ENCODE data around the gene FMN1. TPM values are rescaled to one million over a fixed set of nuclear protein-coding genes. Genes with fewer than 3 reads are reported as not detected.
A peak's percentile ranks its signal among the peaks of the same experiment; 100 is the strongest.

The FMN1 gene
- polyA plus RNA-seq, 3 donors, result 0.28 to 3.7 (median 0.34) TPM

DNA sequence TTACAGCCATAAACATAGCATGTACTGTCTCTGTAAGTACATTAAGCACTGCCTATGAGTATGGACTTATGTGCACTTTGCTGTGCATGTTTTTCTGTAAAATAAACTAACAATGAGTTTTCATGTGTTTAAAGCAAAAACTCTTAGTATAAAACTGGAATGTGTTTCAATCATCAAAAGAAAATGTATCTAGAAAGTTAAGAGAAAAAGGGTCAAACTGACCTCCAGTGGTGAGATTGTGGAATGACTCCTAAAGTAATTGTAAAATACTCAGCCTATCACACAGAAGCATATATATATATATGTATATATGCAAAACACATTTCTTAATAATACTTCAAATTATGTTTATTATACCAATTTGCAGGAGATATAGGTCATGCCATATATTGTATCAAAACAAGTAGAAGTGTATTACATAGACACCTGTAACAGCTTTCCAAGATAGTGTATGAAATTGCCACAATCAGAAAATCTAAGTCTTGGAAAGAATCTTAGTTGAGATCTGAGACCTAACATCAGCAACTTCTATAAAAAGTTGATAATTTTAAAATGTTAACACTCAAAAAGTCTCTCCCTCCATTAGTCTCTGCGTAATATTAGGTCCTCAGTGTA is 199.6 kb downstream of the FMN1 start:
- Histone ChIP-seq H3K9ac (ENCODE audit: insufficient read depth, low read length, poor library complexity, severe bottlenecking) (peak overlapping the region; percentile 11), H3K9me3 (replicated peaks in 1 of 2; ENCODE audit: control insufficient read depth in 1 of 2, insufficient read depth in 1 of 2, low read length in 2 of 2) (peaks cover 9 to 16% of the 10 kb centered on the region in 2 donors), H4K20me1 (ENCODE audit: insufficient read depth, low read length) (no peaks in the 10 kb centered on the region), H3K4me1 (ENCODE audit: control insufficient read depth in 1 of 2, insufficient read depth in 2 of 2, low read length in 2 of 2) (no peaks in the 10 kb centered on the region), H3K27me3 (ENCODE audit: control insufficient read depth in 2 of 2, insufficient read depth in 2 of 2, low read length in 2 of 2) (no peaks in the 10 kb centered on the region), H3K27ac (ENCODE audit: low read depth in 1 of 2, low read length in 2 of 2) (no peak overlapping the region), H2AFZ (ENCODE audit: insufficient read depth, low read depth, low read length, poor library complexity, severe bottlenecking) (no peak overlapping the region), H3K79me2 (ENCODE audit: insufficient read depth, low read length) (no peaks in the 10 kb centered on the region), H3K4me2 (replicated peaks; ENCODE audit: extremely low read depth, low read length, poor library complexity, severe bottlenecking) (no peak overlapping the region), H3K36me3 (replicated peaks in 1 of 2; ENCODE audit: control insufficient read depth in 1 of 2, insufficient read depth in 2 of 2, low read length in 2 of 2) (no peaks in the 10 kb centered on the region), H3K4me3 (replicated peaks in 1 of 3; ENCODE audit: low read depth in 2 of 3, low read length in 3 of 3) (no peak overlapping the region)
- WGBS (ENCODE audit: insufficient coverage), result no CpG with 5 or more reads among the region's 1 CpG
- peak in 1 of 3 donors; percentile 7 for DNase-seq
- Mint-ChIP-seq H3K9me3 (peaks cover 2 to 8% (median 5%) of the 10 kb centered on the region in 7 donors), H3K4me1 (no peaks in the 10 kb centered on the region), H3K36me3 (peaks cover 0 to 7% of the 10 kb centered on the region in 2 donors), H3K27me3 (ENCODE audit: low read depth in 3 of 3) (peaks cover 0 to 1% (median 0%) of the 10 kb centered on the region in 3 donors), H3K27ac (no peak overlapping the region), H3K4me3 (no peak overlapping the region)
- TF ChIP-seq, protein P1, sequence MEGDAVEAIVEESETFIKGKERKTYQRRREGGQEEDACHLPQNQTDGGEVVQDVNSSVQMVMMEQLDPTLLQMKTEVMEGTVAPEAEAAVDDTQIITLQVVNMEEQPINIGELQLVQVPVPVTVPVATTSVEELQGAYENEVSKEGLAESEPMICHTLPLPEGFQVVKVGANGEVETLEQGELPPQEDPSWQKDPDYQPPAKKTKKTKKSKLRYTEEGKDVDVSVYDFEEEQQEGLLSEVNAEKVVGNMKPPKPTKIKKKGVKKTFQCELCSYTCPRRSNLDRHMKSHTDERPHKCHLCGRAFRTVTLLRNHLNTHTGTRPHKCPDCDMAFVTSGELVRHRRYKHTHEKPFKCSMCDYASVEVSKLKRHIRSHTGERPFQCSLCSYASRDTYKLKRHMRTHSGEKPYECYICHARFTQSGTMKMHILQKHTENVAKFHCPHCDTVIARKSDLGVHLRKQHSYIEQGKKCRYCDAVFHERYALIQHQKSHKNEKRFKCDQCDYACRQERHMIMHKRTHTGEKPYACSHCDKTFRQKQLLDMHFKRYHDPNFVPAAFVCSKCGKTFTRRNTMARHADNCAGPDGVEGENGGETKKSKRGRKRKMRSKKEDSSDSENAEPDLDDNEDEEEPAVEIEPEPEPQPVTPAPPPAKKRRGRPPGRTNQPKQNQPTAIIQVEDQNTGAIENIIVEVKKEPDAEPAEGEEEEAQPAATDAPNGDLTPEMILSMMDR (IDR thresholded peaks at IDR 0.05), result peak; percentile 63
- intact Hi-C loops (cut with micrococcal nuclease), result loop anchor here (5.0 to 10.0 kb wide), 2 partner anchors 330 to 333 kb away; no protein-coding TSS in a partner anchor

DNA sequence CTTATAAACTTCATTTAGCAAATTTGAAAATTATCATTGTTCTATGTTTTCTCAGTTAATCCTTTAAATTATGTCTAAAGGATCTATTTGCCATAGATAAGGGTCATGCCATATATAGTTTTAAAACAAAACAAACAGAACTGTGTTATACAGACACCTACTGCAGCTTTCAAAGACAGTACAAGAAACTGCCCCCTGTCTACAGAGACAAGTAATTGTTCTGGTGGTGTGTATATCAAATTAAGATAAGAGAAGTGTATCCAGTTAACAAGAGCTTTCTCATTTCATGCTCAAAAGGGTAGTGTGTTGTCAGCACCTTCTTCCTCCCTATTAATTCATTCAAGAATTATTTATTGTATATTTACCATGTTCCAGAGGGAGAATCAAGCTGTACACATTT is 201.2 kb downstream of the FMN1 start:
- no peak for DNase-seq
- H3K4me3 ChIP-seq (replicated peaks in 1 of 3; ENCODE audit: low read depth in 2 of 3, low read length in 3 of 3), result no peak overlapping the region
- Mint-ChIP-seq H3K9me3 (peaks cover 0 to 3% (median 0%) of the 10 kb centered on the region in 7 donors), H3K36me3 (peaks cover 0 to 3% of the 10 kb centered on the region in 2 donors), H3K4me1 (no peaks in the 10 kb centered on the region), H3K4me3 (no peak overlapping the region), H3K27me3 (ENCODE audit: low read depth in 3 of 3) (peaks cover 0 to 1% (median 0%) of the 10 kb centered on the region in 3 donors), H3K27ac (no peak overlapping the region)
- H3K27ac ChIP-seq (ENCODE audit: low read depth in 1 of 2, low read length in 2 of 2), result no peak overlapping the region
- TF ChIP-seq, protein P1 (IDR thresholded peaks at IDR 0.05), result no peak
- no peak overlapping the region for H3K4me2 ChIP-seq (replicated peaks; ENCODE audit: extremely low read depth, low read length, poor library complexity, severe bottlenecking)
- intact Hi-C loops (cut with micrococcal nuclease), result loop anchor here (5.0 to 10.0 kb wide), 2 partner anchors 328 to 331 kb away; no protein-coding TSS in a partner anchor
- no peak overlapping the region for H3K9ac ChIP-seq (ENCODE audit: insufficient read depth, low read length, poor library complexity, severe bottlenecking)
- H3K79me2 ChIP-seq (ENCODE audit: insufficient read depth, low read length), result no peaks in the 10 kb centered on the region
- H3K36me3 ChIP-seq (replicated peaks in 1 of 2; ENCODE audit: control insufficient read depth in 1 of 2, insufficient read depth in 2 of 2, low read length in 2 of 2), result no peaks in the 10 kb centered on the region
- no peaks in the 10 kb centered on the region for H3K27me3 ChIP-seq (ENCODE audit: control insufficient read depth in 2 of 2, insufficient read depth in 2 of 2, low read length in 2 of 2)
- H3K4me1 ChIP-seq (ENCODE audit: control insufficient read depth in 1 of 2, insufficient read depth in 2 of 2, low read length in 2 of 2), result no peaks in the 10 kb centered on the region
- peaks cover 5 to 9% of the 10 kb centered on the region in 2 donors for H3K9me3 ChIP-seq (replicated peaks in 1 of 2; ENCODE audit: control insufficient read depth in 1 of 2, insufficient read depth in 1 of 2, low read length in 2 of 2)
- no peaks in the 10 kb centered on the region for H4K20me1 ChIP-seq (ENCODE audit: insufficient read depth, low read length)
- no peak overlapping the region for H2AFZ ChIP-seq (ENCODE audit: insufficient read depth, low read depth, low read length, poor library complexity, severe bottlenecking)
